ENCODE results near the gene VTI1A.
A peak's percentile ranks its signal among the peaks of the same experiment; 100 is the strongest.

The VTI1A gene

GRCh38 chr10:112809736-112810135 is 362.7 kb downstream of the VTI1A start:
- peak; percentile 28 to 29 for DNase-seq (ENCODE audit: low read depth in 2 of 2)

DNA sequence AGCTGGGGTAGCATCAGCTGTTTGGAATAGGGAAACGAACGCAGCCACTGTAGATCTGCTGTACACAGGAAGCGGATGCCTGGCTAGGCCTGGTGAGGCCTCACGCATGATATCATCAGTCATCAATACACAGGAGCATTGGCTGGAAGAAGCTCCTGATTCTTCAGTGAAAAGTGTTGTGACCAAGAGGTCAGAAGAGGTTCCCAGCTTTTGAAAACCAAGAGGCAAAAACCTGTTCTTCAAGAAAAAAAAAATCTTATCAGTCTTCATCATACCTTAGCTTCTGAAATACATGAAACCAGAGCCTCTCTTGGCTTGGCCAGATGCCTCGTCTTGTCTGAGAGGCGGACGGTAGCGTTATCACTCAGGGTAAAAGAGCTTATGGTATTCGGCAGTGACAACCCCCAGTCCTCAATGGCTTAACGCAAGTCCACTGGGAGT is 363.7 kb downstream of the VTI1A start:
- DNase-seq (ENCODE audit: low read depth in 2 of 2), result no peak

DNA sequence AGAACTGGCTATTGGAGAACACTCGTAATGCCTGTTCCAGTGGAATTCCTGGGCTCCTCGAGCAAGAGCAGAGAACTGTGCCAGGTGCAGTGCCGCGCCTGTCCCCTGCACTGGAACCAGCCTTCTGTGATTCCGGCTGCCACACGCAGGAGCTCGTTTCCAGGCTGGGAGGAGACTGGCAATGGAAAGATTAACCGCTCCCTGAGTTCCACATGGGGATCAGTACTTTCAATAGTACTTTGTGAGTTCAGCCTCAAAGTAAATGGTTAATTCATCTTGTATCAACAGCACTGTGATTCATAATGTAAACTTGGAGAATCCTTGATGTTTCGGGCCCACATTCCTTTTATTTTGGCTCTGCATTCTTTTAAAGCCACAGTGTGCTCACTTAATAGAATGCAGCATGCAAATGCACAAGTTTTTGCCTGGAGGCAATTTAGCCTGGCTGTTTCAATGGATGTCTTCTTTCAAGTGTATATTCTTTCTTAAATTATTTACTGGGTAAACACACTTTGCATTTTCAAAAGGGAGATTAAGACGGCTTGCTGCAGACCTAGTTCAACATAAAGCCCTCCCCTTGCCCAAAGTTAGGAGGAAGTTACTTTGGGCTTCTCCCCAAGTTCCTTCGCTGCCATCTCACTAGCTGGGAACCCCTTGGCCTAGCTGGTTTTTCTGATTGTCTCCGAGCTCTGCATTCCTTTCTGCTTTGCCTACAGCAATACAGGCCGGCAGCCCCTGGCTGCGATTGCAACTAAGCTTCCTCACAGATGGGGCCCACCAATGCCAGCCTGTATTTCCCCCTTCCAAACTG is 364.9 kb downstream of the VTI1A start:
- DNase-seq (ENCODE audit: low read depth in 2 of 2), result peak; percentile 91 to 93

- DNase-seq (ENCODE audit: low read depth in 2 of 2), result no peak
These were observed 365.6 kb downstream of the VTI1A start for GRCh38 chr10:112812586-112812985.

GRCh38 chr10:112813866-112814591 is 367.0 kb downstream of the VTI1A start:
- no peak for DNase-seq (ENCODE audit: low read depth in 2 of 2)

- peak in 1 of 2 experiments; percentile 6 for DNase-seq (ENCODE audit: low read depth in 2 of 2)
These were observed 368.4 kb downstream of the VTI1A start for GRCh38 chr10:112815269-112816032.

DNA sequence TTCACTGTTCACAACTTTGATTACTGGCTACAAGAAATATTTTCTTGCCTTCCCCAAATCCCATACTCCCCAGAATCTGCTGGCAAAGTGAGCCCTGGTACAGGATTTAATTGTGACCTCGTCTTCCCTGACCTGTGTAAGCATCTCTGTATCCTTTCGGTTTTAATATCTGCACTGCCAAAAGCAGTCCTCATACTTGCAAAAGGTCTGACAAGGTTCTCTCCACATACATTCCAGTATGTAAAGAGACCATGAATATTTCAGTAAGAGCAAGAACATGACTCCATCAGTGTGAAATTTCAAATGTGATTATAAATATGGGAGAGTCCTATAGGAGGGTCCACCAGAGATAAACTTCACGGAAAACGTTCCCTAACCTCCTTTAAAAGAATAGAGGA is 369.0 kb downstream of the VTI1A start:
- no peak for DNase-seq (ENCODE audit: low read depth in 2 of 2)

GRCh38 chr10:112816891-112817290 is 369.9 kb downstream of the VTI1A start:
- no peak for DNase-seq (ENCODE audit: low read depth in 2 of 2)

- no peak for DNase-seq (ENCODE audit: low read depth in 2 of 2)
These were observed 371.2 kb downstream of the VTI1A start for GRCh38 chr10:112817981-112818777.

DNA sequence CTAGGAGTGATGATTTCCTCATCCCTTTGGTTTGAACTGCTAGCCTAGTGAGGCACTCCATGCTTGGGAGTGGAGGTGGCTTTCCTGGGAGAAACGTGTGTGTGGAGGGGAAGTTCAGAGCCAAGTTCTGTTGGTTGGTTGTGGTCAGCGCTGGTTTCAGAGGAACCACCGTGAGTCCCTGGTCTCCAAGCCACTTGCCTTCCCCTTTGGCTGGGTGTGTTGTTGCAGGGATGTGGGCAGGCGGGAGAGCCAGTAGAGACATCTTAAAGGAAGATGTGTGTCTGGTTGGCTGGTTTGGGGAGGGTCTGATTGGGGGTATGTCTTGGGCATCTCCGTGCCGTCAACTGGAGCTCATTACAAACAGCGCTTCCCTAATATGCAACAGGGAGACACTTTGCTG is 372.2 kb downstream of the VTI1A start:
- DNase-seq (ENCODE audit: low read depth in 2 of 2), result no peak

DNA sequence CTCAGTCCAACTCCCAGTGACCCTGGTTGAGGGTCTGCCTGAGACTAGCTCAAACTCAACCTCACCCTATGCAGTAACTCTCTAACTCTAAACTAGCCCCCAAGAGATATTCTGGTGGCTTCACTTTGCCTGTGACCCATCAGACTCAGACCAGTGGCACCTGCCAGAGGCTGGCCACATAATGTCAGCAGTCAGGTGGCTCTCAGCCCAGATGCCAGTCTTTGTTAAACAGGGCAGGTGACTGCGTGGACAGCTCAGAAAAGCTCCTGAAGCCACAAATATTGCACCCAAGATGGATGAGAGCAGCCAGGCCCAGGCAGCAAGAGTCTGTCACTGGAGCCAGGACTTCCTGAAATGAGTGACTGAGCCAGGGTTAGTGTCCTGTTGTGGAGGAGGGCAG is 373.3 kb downstream of the VTI1A start:
- no peak for DNase-seq (ENCODE audit: low read depth in 2 of 2)

DNA sequence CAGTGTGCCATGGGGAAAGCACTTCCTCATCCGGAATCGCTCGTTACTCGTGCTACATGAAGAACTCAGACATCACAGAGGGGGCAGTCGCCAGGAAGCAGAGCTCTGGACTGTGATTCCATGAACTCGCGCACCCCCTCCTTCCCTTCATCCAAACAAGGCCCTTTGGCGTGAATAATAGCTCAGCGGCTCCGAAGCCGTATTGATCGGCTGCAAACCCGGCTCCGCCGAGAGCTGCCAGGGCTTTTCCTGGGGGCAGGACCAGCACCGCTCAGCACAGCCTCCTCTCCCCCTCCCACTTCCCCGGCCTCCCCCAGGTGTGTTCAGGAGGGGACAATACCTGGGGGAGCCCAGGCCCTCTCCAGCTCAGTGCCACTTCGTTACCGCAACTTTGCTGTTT is 374.0 kb downstream of the VTI1A start:
- no peak for DNase-seq (ENCODE audit: low read depth in 2 of 2)

DNA sequence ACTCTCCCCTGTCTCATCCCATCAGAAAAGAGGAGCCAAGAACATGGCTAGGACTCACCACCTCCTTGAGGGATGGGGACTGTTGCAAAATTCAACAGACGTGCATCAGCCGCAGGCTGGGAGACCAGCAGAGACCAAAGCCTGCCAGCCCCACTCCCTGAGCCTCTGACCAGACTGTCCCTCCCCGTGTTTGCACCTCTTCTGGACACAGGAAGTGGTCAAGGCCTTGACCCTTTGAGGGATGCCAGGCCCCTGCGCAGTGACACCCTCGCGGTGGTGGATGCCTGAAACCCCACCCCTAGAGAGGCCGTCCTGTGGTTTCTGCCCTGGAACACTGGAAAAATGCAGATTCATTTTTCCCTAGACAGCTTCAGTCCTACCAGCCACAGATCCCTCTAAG is 374.6 kb downstream of the VTI1A start:
- DNase-seq (ENCODE audit: low read depth in 2 of 2), result no peak

DNA sequence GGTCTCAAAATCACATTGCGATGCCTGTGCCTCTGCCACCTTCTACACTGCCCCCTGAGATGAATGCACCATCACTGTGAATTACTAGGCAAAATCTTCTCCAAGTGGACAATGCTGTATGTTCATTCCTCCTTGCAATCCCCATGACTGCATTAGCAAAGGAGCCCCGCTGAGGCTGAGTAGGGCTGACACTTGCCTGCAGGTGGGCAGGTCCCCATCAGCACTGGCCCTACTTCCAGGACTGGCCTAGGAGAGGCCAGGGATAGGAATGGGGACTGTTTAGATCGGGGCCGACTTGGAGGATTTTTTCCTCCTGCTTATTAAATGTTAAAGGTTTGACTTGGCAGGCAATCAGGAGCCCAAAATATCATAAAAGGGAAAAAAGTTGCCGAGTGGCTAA is 376.0 kb downstream of the VTI1A start:
- DNase-seq (ENCODE audit: low read depth in 2 of 2), result no peak

GRCh38 chr10:112823604-112824003 is 376.6 kb downstream of the VTI1A start:
- DNase-seq (ENCODE audit: low read depth in 2 of 2), result no peak

- no peak for DNase-seq (ENCODE audit: low read depth in 2 of 2)
These were observed 379.1 kb downstream of the VTI1A start for GRCh38 chr10:112826018-112826697.

DNA sequence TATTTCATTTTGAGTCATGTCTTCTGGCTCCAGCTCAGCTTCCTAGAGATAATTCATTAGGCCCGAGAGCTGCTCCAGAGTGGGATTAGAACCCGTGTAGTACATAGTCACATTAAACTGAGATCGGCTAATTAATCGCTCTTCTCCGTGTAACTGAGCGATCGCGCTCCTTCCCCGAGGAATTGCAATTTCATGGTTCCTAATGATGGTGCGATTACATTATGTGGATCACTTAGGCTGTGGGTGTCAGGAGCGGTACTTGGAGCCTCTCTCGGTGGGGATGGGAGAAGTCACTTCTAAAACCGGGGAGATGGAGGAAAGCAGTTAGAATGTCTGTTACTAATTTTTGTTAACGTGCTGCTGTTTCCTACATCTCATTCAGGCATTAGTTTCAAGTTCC is 380.1 kb downstream of the VTI1A start:
- no peak for DNase-seq (ENCODE audit: low read depth in 2 of 2)

DNA sequence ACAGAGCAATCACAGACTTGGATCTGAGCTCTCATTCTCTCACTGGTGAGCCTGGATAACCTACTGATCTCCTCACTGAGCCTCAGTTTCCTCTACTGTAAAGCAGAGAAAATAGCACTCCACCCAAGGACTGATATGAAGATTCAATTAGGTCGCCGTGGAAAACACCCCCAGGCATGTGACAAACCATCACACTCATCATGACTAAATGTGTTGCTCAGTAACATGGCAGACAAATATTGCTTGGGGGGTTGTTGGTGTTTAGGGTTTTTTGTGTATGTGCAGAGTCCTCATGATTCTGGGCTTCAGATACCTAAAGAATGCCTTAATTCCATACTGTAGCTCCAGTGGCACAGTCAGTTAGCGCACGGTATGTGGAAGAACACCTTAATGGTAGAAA is 380.9 kb downstream of the VTI1A start:
- DNase-seq (ENCODE audit: low read depth in 2 of 2), result no peak

GRCh38 chr10:112831859-112832258 is 384.8 kb downstream of the VTI1A start:
- no peak for DNase-seq (ENCODE audit: low read depth in 2 of 2)

- DNase-seq (ENCODE audit: low read depth in 2 of 2), result no peak
These were observed 385.4 kb downstream of the VTI1A start for GRCh38 chr10:112832361-112832878.

- DNase-seq (ENCODE audit: low read depth in 2 of 2), result no peak
These were observed 385.9 kb downstream of the VTI1A start for GRCh38 chr10:112832959-112833358.

All from fibroblast of skin of left quadriceps (primary cell).